Brain pericyte (primary cell): Measurements from ENCODE around the gene COL11A1.
"Not testable (repeated sequence)": the region's sequence is repeated elsewhere in the genome, so short reads cannot be mapped to it uniquely, and the experiment has no call there.

Experiments used
- DNase-seq: peaks from one replicate; pipeline ENCODE4 v3.0.0-alpha.2; 2012; ENCODE audit warnings: low read depth, low spot score

The COL11A1 gene

GRCh38 chr1:102837551-102837950 is 270.8 kb downstream of the COL11A1 start:
- DNase-seq, result no peak

- DNase-seq, result no peak
Observed at GRCh38 chr1:102836991-102837390, 271.3 kb downstream of the COL11A1 start.

GRCh38 chr1:102834688-102835320 is 273.5 kb downstream of the COL11A1 start:
- no peak for DNase-seq

- no peak for DNase-seq
Observed at GRCh38 chr1:102833151-102833550, 275.2 kb downstream of the COL11A1 start.

GRCh38 chr1:102826706-102827105 is 281.6 kb downstream of the COL11A1 start:
- not testable (repeated sequence) for DNase-seq
